ENCODE data around the gene SKIDA1. TPM values are rescaled to one million over a fixed set of nuclear protein-coding genes. Genes with fewer than 3 reads are reported as not detected.

Gene SKIDA1
- total and polyA plus RNA-seq, 11 donors, result 0.61 to 5.4 (median 3.1) TPM

- WGBS, 4 donors, result 12 to 32% (median 23%) methylated on average over 16 of the region's 16 CpGs
- Histone ChIP-seq H3K4me3 (peak overlapping the region; percentile 20 to 80 (median 70)), H3K9me3 (no peaks in the 10 kb centered on the region), H3K27me3 (peaks cover 0 to 53% (median 0%) of the 10 kb centered on the region in 9 donors), H3K36me3 (no peaks in the 10 kb centered on the region), H3K27ac (peak overlapping the region; percentile 59 to 90 (median 84)), H3K4me1 (peaks cover 0 to 48% (median 15%) of the 10 kb centered on the region in 12 donors)
- TF ChIP-seq POLR2A (IDR thresholded peaks at IDR 0.05) (no peak), CTCF (IDR thresholded peaks at IDR 0.05) (peak in 1 of 12 donors; percentile 6)
- DNase-seq (no peak), ATAC-seq (peak; percentile 18 to 54 (median 32))
- intact Hi-C loops (cut with DNase I), result loop anchor here in 2 of 10 donors (5.0 to 10.0 kb wide), 2 partner anchors 156 to 213 kb away; no protein-coding TSS in a partner anchor
Measured at GRCh38 chr10:21518641-21519396, 6.7 kb downstream of the SKIDA1 start.

DNA sequence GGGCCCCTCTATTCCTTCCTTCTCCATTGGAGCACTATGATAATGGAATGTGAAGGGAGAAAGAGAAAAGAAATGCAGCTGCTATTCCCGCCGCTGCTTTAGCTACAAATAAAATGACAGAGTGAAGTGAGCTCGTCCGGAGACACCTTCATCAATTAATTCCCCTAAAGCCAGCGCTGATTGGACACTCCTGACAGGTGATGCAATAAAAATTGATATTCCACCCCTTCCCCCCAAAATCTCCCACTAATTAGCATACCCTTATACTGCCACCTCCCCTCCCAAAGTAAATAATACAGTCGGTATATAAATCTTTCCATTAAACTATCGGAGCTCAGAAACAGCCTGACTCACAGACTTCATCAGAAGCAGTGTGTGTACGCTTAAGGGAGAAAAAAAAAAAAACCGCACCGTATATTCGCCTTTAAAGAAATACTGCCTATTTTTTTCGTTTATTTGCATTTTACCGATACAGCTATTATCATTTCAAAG lies 7.3 kb downstream of the SKIDA1 start:
- ATAC-seq, result peak; percentile 8 to 44 (median 34)
- peaks cover 0 to 48% (median 15%) of the 10 kb centered on the region in 12 donors for H3K4me1 ChIP-seq
- peaks cover 0 to 57% (median 0%) of the 10 kb centered on the region in 9 donors for H3K27me3 ChIP-seq
- no peak for DNase-seq
- no peak for TF ChIP-seq CTCF (IDR thresholded peaks at IDR 0.05)
- TF ChIP-seq POLR2A (IDR thresholded peaks at IDR 0.05), result no peak
- peak overlapping the region; percentile 59 to 90 (median 84) for H3K27ac ChIP-seq
- H3K36me3 ChIP-seq, result no peaks in the 10 kb centered on the region
- intact Hi-C loops (cut with DNase I), result loop anchor here in 2 of 10 donors (5.0 to 10.0 kb wide), 2 partner anchors 157 to 214 kb away; no protein-coding TSS in a partner anchor
- 13 to 39% (median 27%) methylated on average over 13 of the region's 13 CpGs for WGBS, 4 donors
- peak overlapping the region; percentile 20 to 80 (median 70) for H3K4me3 ChIP-seq
- H3K9me3 ChIP-seq, result no peaks in the 10 kb centered on the region

GRCh38 chr10:21517134-21518031 lies 8.1 kb downstream of the SKIDA1 start:
- DNase-seq, result peak; percentile 68 to 86 (median 70)
- intact Hi-C loops (cut with DNase I), result loop anchor here in 3 of 10 donors (2.0 to 10.0 kb wide), 4 partner anchors 15 to 215 kb away; no protein-coding TSS in a partner anchor

More at GRCh38 chr10:21517134-21518031, 8.1 kb downstream of the SKIDA1 start:
- WGBS, 4 donors, result 1 to 7% (median 2%) methylated on average over 15 to 73 of the region's 73 CpGs
- Histone ChIP-seq H3K27ac (peak overlapping the region; percentile 47 to 90 (median 84)), H3K4me3 (peak overlapping the region; percentile 52 to 80 (median 70)), H3K27me3 (peaks cover 0 to 57% (median 0%) of the 10 kb centered on the region in 9 donors), H3K9me3 (no peaks in the 10 kb centered on the region), H3K4me1 (peaks cover 0 to 48% (median 15%) of the 10 kb centered on the region in 12 donors), H3K36me3 (no peaks in the 10 kb centered on the region)
- TF ChIP-seq CTCF (IDR thresholded peaks at IDR 0.05), result peak in 4 of 12 donors; percentile 8 to 25 (median 20)
- TF ChIP-seq POLR2A (IDR thresholded peaks at IDR 0.05), result no peak
- ATAC-seq, result peak; percentile 12 to 83 (median 66)
